NCI-H69 (cell line): ENCODE measurements around the gene AEBP2.

Experiments
- DNase-seq: peaks from one replicate; lab custom pipeline; 2025; lab: John Stamatoyannopoulos, UW

AEBP2 gene

GRCh38 chr12:19553175-19553574 lies 113.9 kb downstream of the AEBP2 start:
- DNase-seq: peak; percentile 20

GRCh38 chr12:19561411-19561961 lies 122.2 kb downstream of the AEBP2 start:
- no peak for DNase-seq
